Mesenchymal stem cell (in vitro differentiated cells and primary cell): ENCODE data around the gene SLX4.

ENCODE experiments used
- DNase-seq: peaks from one replicate; pipeline ENCODE4 v3.0.0-alpha.2; 2013
- H2AFZ ChIP-seq: one replicate; pipeline ENCODE4 v1.6.1; 2013; ENCODE audit warnings: low read depth, mild to moderate bottlenecking, control low read depth, inconsistent platforms, low read length, moderate library complexity
- H2AK5ac ChIP-seq: 2 replicates; pipeline ENCODE4 v1.6.1; 2013; ENCODE audit warnings: low read length, moderate library complexity, mild to moderate bottlenecking, inconsistent platforms; ENCODE audit not compliant: severe bottlenecking
- H2BK120ac ChIP-seq: one replicate; pipeline ENCODE4 v1.6.1; 2013; ENCODE audit warnings: low read depth, mild to moderate bottlenecking, inconsistent platforms, low read length, moderate library complexity
- H2BK12ac ChIP-seq, 2 experiments: one replicate each; pipeline ENCODE4 v1.6.1; 2013; ENCODE audit warnings: inconsistent platforms in 2 of 2, low read length in 2 of 2, mild to moderate bottlenecking in 2 of 2, moderate library complexity in 2 of 2, control low read depth in 1 of 2
- H2BK15ac ChIP-seq: one replicate; pipeline ENCODE4 v1.6.1; 2013; ENCODE audit warnings: mild to moderate bottlenecking, low read depth, inconsistent platforms; ENCODE audit not compliant: poor library complexity, severe bottlenecking
- H2BK5ac ChIP-seq: 2 replicates; pipeline ENCODE4 v1.6.1; 2013; ENCODE audit warnings: low read depth, mild to moderate bottlenecking, low read length, control low read depth, inconsistent platforms; ENCODE audit not compliant: poor library complexity, severe bottlenecking
- H3K14ac ChIP-seq, 2 experiments: one replicate each; pipeline ENCODE4 v1.6.1; 2013; ENCODE audit warnings: inconsistent platforms in 2 of 2, low read length in 2 of 2, control low read depth in 1 of 2, mild to moderate bottlenecking in 1 of 2, moderate library complexity in 1 of 2
- H3K18ac ChIP-seq, 2 experiments: one replicate each; pipeline ENCODE4 v1.6.1; 2013; ENCODE audit warnings: inconsistent platforms in 2 of 2, low read length in 2 of 2, control low read depth in 1 of 2, low read depth in 1 of 2, mild to moderate bottlenecking in 1 of 2
- H3K23ac ChIP-seq, 2 experiments: one replicate each; pipeline ENCODE4 v1.6.1; 2013; ENCODE audit warnings: inconsistent platforms in 2 of 2, low read length in 2 of 2, mild to moderate bottlenecking in 2 of 2, moderate library complexity in 2 of 2, control low read depth in 1 of 2
- H3K27ac ChIP-seq: 2 replicates; pipeline ENCODE4 v1.5.1; 2013; ENCODE audit warnings: mild to moderate bottlenecking, moderate library complexity, low read length, control low read depth, inconsistent platforms; ENCODE audit not compliant: poor library complexity, severe bottlenecking
- H3K27me3 ChIP-seq, 2 experiments: 2 replicates each; pipeline versions ENCODE4 v1.6.1 to v1.7.0; 2013; ENCODE audit warnings: low read length in 2 of 2, mild to moderate bottlenecking in 2 of 2, moderate library complexity in 2 of 2, control low read depth in 1 of 2, inconsistent platforms in 1 of 2; ENCODE audit not compliant: control insufficient read depth in 1 of 2, insufficient read depth in 1 of 2
- H3K36me3 ChIP-seq, 2 experiments: 2 replicates each; pipeline versions ENCODE4 v1.6.1 to v1.7.0; 2013; ENCODE audit warnings: low read length in 2 of 2, control low read depth in 1 of 2, inconsistent platforms in 1 of 2, low read depth in 1 of 2, mild to moderate bottlenecking in 1 of 2; ENCODE audit not compliant: insufficient read depth in 2 of 2, control insufficient read depth in 1 of 2
- H3K4ac ChIP-seq, 2 experiments: one replicate each; pipeline ENCODE4 v1.6.1; 2013; ENCODE audit warnings: inconsistent platforms in 2 of 2, low read length in 2 of 2, mild to moderate bottlenecking in 2 of 2, moderate library complexity in 2 of 2, control low read depth in 1 of 2, low read depth in 1 of 2
- H3K4me1 ChIP-seq: 2 replicates; pipeline ENCODE4 v1.6.1; 2013; ENCODE audit warnings: low read depth, low read length, control low read depth; ENCODE audit not compliant: control insufficient read depth, insufficient read depth
- H3K4me2 ChIP-seq: 2 replicates; pipeline ENCODE4 v1.6.1; 2013; ENCODE audit warnings: low read length, mild to moderate bottlenecking, inconsistent platforms; ENCODE audit not compliant: poor library complexity, severe bottlenecking
- H3K4me3 ChIP-seq, 2 experiments: 2 replicates each; pipeline versions ENCODE4 v1.5.1 to v1.7.0; 2013; ENCODE audit warnings: low read length in 2 of 2, mild to moderate bottlenecking in 2 of 2, control low read depth in 1 of 2, low read depth in 1 of 2; ENCODE audit not compliant: insufficient read depth in 1 of 2
- H3K79me1 ChIP-seq: replicated peaks from 2 replicates; pipeline ENCODE4 v1.6.1; 2013; ENCODE audit warnings: mild to moderate bottlenecking, control low read depth, low read length, inconsistent platforms; ENCODE audit not compliant: poor library complexity, severe bottlenecking
- H3K9ac ChIP-seq: 2 replicates; pipeline ENCODE4 v1.7.0; 2013; ENCODE audit warnings: mild to moderate bottlenecking, low read length, moderate library complexity
- H3K9me3 ChIP-seq: 2 replicates; pipeline ENCODE4 v1.7.0; 2013; ENCODE audit warnings: mild to moderate bottlenecking, low read length; ENCODE audit not compliant: control insufficient read depth
- H4K8ac ChIP-seq: one replicate; pipeline ENCODE4 v1.6.1; 2013; ENCODE audit warnings: inconsistent platforms, mild to moderate bottlenecking, low read length, moderate library complexity
- H4K91ac ChIP-seq: one replicate; pipeline ENCODE4 v1.6.1; 2013; ENCODE audit warnings: mild to moderate bottlenecking, low read length, inconsistent platforms
- WGBS: methylation state at CpG from one replicate; pipeline ENCODE4 v1.1.7; 2013; ENCODE audit warnings: mixed read lengths; 5-methylcytosine and 5-hydroxymethylcytosine counted together

Gene SLX4

DNA sequence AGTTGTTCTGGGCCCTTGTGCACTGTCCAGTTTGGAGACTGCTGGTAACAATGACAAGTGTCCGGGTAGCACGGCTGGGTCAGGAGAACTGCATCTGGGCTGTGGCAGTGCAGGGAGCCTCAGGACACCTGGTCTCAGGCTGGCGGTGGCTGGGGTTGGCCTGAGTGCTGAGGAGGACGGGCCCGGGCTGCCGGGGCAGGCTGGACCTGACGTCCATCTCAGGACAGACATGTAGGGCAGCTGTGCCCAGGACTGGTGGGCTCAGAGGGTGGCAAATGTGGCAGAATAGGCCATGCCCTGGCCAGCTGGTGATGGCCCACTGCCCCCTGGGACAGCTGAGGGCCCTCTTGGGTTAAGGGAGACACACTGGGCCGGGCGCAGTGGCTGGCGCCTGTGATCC is 30.0 kb downstream of the SLX4 start:
- Histone ChIP-seq H3K4me3 (no peak overlapping the region), H3K18ac (no peak overlapping the region), H2BK12ac (no peak overlapping the region), H3K14ac (no peak overlapping the region), H3K23ac (no peak overlapping the region), H3K9me3 (no peaks in the 10 kb centered on the region), H3K4me1 (peaks cover 26% of the 10 kb centered on the region), H3K4ac (no peak overlapping the region), H2AFZ (no peak overlapping the region), H3K9ac (no peak overlapping the region), H3K79me1 (no peaks in the 10 kb centered on the region), H2BK5ac (no peak overlapping the region), H2AK5ac (no peak overlapping the region), H2BK120ac (no peak overlapping the region), H3K4me2 (no peak overlapping the region), H4K91ac (no peak overlapping the region), H3K27ac (no peak overlapping the region), H3K36me3 (peaks cover 21 to 32% of the 10 kb centered on the region in 2 experiments), H2BK15ac (no peak overlapping the region), H3K27me3 (peaks cover 0 to 17% of the 10 kb centered on the region in 2 experiments), H4K8ac (no peak overlapping the region)
- DNase-seq: no peak
- WGBS: 97% methylated on average over 10 of the region's 10 CpGs

GRCh38 chr16:3580686-3581085 is 30.7 kb downstream of the SLX4 start:
- Histone ChIP-seq H3K14ac (no peak overlapping the region), H3K27ac (peak overlapping the region; percentile 39), H3K4me3 (no peak overlapping the region), H3K9me3 (no peaks in the 10 kb centered on the region), H3K79me1 (no peaks in the 10 kb centered on the region), H3K9ac (no peak overlapping the region), H2BK12ac (no peak overlapping the region), H4K91ac (no peak overlapping the region), H3K4ac (no peak overlapping the region), H2AK5ac (no peak overlapping the region), H4K8ac (no peak overlapping the region), H2AFZ (no peak overlapping the region), H3K27me3 (peaks cover 0 to 17% of the 10 kb centered on the region in 2 experiments), H3K4me2 (no peak overlapping the region), H3K36me3 (peaks cover 21 to 32% of the 10 kb centered on the region in 2 experiments), H3K4me1 (peaks cover 26% of the 10 kb centered on the region), H3K18ac (no peak overlapping the region), H2BK120ac (no peak overlapping the region), H3K23ac (no peak overlapping the region), H2BK5ac (no peak overlapping the region), H2BK15ac (no peak overlapping the region)
- WGBS: 90% methylated on average over 8 of the region's 8 CpGs
- DNase-seq: no peak

GRCh38 chr16:3580251-3580651 is 31.2 kb downstream of the SLX4 start:
- Histone ChIP-seq H4K91ac (no peak overlapping the region), H2AK5ac (peak overlapping the region; percentile 40), H4K8ac (no peak overlapping the region), H3K14ac (no peak overlapping the region), H3K27me3 (peaks cover 0 to 17% of the 10 kb centered on the region in 2 experiments), H3K4me3 (no peak overlapping the region), H3K9me3 (no peaks in the 10 kb centered on the region), H3K36me3 (peaks cover 21 to 32% of the 10 kb centered on the region in 2 experiments), H3K23ac (no peak overlapping the region), H3K9ac (no peak overlapping the region), H2AFZ (no peak overlapping the region), H3K18ac (no peak overlapping the region), H3K79me1 (no peaks in the 10 kb centered on the region), H2BK5ac (no peak overlapping the region), H3K4me2 (no peak overlapping the region), H3K27ac (peak overlapping the region; percentile 39), H2BK12ac (no peak overlapping the region), H3K4me1 (peaks cover 26% of the 10 kb centered on the region), H3K4ac (no peak overlapping the region), H2BK120ac (no peak overlapping the region), H2BK15ac (no peak overlapping the region)
- DNase-seq: no peak
- whole genome bisulfite sequencing: 97% methylated on average over 11 of the region's 11 CpGs

DNA sequence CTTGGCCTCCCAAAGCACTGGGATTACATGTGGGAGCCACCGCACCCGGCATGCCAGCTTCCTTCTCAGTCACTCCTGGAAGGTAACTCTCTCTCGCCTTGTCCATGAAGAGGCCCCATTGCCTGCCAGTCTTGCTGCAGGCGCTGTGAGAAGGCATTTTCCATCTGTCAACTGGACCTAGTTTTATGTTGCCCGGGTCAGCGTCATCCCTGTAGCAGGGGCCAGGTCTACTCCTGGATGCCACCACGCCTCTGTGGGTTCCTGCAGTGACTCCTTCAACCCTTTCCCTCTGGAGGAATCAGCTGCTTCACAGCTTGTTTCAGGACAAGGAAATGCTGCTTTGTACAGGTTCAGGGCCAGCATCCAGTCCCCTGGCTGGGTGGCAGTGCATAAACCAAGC is 31.6 kb downstream of the SLX4 start:
- Histone ChIP-seq H2BK120ac (no peak overlapping the region), H3K27me3 (peaks cover 0 to 17% of the 10 kb centered on the region in 2 experiments), H3K79me1 (no peaks in the 10 kb centered on the region), H2BK12ac (no peak overlapping the region), H2BK5ac (no peak overlapping the region), H3K4ac (no peak overlapping the region), H3K36me3 (peaks cover 19 to 32% of the 10 kb centered on the region in 2 experiments), H3K9ac (no peak overlapping the region), H3K4me3 (no peak overlapping the region), H3K4me1 (peaks cover 26% of the 10 kb centered on the region), H4K8ac (no peak overlapping the region), H4K91ac (no peak overlapping the region), H3K18ac (no peak overlapping the region), H3K23ac (no peak overlapping the region), H3K9me3 (no peaks in the 10 kb centered on the region), H3K4me2 (no peak overlapping the region), H2AFZ (no peak overlapping the region), H3K27ac (peak overlapping the region; percentile 12), H2AK5ac (peak overlapping the region; percentile 40), H3K14ac (no peak overlapping the region), H2BK15ac (no peak overlapping the region)
- WGBS: 99% methylated on average over 7 of the region's 7 CpGs
- no peak for DNase-seq
